UCSD-AML1 (cell line): Measurements from ENCODE around the gene GMPPA.

Experiments used
- DNase-seq: peaks from one replicate; lab custom pipeline; 2025; ENCODE audit not compliant: unreplicated experiment; lab: John Stamatoyannopoulos, UW

The GMPPA gene

DNA sequence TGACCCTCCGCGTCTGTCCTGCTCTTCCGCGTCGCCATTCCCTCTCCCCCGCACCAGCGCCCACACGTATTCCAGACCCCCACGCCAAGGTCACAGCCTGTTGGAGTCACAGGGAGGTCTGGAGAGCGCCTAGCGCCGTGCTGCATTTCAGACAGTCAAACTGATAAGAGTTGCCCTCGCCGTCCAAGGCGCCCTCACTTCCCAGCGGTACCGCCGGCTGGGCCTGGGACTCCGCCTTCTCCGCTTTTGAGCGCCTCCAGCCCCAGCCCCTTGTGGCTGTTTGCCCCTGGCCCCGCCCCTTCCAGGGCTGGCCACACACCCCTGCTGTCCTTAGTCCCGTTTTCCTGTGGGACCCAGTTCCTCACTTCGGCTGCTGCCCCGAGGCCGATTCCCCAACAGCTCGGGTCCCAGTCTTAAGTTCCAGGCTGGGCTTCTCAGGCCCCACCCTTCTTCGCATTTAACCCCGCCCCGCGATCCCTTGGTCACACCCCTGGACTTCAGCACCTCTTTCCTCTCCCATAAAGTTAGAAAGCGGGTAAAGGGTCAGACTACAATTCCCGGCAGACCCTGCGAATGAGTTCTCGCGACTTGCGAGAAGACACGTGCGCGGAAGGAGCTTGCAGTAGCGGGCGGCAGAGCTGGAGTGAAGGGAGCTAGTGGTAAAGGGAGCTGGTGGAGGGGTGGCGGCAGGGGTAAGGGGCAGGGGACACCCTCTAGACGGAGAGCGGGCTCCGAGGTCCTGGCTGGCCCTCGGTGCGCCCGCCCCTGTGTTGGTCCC lies at the start of gene GMPPA:
GMPPA (plus strand) TSS at position 612 of the 778 bp plus-strand sequence. CDS start 1,085 bp downstream, outside the sequence.
- peak; percentile 96 for DNase-seq

DNA sequence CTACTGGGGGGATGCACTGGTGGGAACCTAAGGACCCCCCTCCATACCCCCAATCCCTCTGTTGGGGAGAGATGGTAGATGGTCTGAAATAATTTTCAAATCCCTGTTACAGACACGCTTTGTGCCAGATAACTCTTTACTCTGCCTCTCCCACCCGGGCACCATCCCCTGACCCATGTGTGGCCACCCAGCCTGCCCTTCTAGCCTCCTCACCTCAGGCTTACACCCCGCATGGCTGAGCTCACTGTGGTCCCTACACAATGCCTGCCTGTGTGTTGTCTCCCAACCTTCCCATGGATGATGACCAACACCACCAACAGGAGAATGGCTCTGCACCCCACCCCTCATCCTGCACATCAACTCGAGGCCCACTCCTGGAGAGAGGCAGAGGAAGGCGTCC lies 49.1 kb upstream of the GMPPA start:
- no peak for DNase-seq

DNA sequence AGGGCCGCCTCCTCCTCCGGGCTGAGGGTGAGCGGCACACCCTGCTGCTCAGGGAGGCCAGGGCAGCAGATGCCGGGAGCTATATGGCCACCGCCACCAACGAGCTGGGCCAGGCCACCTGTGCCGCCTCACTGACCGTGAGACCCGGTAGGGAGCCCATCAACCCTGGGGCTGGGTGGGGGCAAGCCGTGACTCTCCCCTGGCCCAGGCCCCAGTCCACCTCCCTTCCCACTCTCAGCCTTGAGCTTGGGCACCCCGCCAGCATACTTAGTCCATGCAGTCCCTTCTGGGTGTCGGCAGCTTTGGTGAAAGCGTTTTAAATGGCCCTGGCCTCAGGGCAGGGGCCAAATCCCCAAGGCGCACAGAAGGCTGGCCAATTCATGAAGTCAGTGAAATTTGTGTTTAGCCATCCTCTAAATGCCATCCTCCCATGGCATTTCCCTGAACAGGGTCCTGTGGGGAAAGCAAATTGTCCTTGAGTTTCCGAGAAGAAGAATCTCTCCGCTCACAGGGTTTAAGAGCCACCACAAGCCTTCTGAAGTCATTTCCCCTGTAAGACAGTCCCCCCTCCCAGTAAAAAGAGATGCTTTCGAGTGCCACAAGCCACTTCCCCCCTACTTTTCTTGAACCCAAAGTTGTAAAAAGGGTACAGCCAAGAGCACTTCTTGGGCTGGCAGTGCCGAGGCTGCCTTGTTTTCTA lies 46.9 kb upstream of the GMPPA start:
- DNase-seq: no peak

DNA sequence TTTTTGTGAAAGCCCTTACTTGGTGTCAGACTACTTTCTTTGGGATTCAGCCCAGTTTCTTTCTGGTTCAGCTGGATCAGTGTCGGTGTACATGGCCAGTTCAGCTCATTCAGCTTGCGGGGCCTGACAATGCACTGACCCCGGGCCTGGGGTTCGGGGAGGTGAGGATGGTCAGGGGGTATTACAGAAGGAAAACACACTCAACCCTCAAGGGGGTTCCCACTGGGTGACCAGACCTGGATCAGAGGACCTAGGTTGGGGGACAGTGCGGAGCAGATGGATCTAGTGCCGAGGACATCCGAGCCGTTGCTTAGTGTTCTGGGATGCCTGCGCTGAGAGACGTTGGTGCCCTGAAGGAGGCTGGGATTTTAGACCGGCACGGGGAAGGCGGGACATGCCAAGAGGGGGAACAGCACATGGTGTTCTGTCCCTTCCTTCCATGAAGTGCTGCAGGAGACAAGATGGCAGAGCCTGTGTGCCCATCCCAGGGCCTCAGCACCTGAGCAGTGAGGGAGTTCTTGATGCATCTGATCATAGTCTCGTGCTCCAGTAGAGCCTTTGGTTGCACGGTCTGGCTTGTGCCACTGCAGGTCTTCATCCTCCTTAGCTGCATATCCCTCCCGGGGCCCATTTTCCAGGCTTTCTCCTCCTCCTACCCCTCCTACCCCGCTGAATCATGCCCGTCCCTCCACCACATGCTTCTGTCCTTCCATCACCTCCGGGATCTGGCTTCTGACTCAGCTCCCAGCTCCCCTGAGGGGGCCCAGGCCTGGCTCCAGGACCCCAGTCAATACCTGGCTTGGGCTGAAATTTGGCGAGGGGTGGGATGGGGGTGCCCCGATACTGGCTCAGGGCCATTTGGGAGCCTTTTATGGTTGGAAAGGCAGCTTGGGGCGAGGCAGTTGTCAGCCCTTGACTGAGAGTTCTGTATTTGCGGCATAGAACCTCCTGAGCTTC lies 46.1 kb upstream of the GMPPA start:
- DNase-seq: no peak

DNA sequence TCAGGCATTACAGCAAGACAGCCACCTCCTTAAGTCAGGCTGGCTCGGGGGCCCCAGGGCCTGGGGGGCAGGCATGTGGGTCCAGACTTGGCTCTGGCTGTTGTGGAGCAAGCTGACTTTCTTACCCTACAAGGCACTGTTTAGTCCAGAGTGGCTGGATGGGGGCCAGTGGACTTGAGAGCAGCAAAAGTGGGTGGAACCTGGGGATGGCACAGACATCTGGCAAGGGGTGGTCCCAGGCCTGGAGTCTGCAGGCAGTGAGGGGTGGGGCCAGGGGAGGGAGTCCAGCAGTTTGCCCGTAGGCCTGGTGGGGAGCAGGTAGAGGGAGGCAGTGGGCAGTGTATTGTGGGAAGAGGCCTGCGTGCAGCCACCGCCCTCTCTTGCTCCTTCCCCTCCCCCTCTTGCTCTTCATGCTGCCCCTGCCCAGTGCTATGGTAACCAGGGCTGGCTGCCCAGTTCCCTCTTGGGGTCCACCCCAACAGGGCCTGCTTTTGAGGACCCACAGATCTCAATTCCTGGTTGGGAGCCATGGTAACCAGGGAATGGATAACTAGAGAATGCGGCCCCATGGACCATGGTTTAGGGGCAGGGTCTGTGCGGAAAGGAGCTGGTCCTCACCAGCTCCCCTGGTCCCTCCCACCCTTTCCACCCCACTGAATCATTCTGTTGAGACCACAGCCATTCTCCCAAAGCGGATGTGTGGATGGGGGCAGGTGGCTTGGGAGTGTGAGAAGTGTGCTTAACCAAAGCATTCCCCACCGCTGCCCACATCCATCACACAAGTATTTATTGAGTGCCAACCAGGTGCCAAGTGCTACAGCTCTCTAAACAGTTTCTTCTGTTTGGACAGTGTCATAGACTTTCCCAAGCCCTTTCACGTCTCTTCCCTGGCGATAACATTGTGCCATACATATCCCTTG lies 44.8 kb upstream of the GMPPA start:
- no peak for DNase-seq

DNA sequence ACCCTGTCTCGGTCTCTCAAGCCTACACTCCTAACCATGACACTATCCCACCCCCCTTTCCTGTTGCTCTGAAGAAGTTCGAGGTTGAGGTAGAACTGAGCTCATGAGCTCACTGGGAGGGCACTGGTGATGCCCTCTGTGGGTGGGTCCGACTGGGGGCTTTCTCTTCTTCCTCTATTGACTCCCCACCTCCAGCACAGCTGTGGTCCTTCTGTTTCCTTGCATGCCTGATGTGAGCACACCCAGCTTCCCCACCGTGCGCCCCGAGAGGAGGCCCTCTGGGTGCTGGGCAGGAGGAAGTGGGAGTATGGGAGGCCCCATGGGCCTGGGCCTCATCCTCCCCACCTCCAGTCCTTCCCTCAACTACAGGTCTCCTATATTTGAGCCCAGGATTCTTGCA lies 43.1 kb upstream of the GMPPA start:
- DNase-seq: peak; percentile 12

DNA sequence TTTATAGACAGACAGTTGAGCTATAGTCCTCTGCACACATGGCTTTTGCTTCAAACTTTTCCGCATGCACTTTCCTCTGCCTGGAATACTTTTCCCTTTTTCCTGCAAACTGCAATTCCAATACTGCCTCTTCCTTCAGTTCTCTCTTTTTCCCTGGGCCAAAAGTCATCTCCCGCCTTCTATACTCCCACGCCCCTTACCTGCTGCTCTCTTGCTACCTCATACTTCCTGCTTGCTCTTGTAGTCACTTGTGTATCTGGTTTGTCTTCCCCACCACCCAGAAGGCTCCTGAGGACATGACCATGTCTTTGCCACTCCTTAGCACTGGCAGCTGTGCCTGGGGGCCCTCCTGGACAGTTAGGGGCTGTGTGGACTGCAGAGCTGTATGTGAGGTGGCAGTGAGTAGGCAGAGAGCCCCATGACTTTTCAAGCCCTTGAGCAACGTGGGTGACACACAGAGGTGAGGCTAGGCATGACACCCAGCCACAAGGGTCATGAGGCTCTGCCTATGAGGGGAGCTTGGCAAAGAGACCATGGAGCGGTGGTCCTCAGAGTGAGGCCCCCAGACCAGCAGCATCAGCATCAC lies 40.8 kb upstream of the GMPPA start:
- DNase-seq: peak; percentile 17

DNA sequence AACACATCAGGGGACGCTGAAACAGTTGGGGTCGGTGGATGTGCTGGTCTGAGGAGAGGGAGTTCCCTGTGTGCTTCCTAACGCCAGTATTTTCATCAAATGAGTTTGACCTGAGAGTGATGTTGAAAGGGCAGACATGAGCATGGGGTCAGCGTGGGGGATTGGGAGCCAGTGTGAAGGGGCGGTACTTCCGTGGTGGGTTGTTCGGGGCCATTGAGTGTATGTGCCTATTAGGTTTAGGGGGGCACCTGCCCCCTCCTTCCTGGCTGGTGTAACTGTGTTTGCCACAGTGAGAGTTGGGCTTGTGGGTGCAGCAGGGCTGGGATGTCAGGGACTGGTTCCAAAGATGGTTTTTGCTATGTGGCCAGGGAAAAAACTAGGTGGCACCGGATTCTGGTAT lies 39.7 kb upstream of the GMPPA start:
- DNase-seq: no peak

DNA sequence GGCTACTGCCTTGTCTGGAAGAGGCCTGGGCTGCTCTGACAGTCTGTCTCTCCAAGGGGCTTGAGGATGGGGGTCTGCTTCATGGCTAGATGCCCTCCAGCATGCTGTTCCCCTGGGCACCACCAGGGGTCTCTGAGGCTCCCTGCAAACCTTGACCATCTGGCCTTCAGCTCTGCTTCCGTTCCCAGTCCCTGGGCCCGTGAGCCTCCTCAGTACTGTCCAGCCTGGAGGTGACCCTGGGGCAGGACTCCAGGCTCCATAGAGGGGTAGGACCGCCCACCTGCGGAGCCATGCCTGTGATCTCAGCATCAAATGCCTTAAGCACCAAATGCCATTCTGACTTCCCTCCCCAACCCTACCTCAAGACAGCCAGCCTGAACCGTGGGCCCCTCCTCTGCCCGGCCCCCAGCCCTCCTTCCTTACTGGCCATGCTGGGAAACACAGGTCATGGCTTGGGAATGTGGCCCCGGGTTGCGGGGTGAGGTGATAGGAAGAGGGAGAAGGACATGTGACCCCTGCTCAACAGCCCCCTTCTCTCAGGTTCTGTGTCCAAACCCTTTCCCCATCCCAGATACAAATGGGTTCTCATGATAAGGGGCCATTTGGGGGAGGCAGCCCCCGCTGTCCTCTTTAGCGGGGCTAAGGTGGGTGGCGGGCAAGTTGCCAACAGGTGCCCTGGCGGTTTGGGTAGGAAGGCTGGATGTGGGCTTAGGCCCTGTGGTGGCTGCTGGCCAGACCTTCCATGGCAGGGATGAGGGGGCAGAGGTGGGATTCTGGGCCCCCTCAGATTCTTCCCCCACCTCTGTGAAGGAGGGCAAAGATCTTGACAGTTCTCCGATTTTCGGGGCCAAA lies 39.0 kb upstream of the GMPPA start:
- peak; percentile 34 for DNase-seq

DNA sequence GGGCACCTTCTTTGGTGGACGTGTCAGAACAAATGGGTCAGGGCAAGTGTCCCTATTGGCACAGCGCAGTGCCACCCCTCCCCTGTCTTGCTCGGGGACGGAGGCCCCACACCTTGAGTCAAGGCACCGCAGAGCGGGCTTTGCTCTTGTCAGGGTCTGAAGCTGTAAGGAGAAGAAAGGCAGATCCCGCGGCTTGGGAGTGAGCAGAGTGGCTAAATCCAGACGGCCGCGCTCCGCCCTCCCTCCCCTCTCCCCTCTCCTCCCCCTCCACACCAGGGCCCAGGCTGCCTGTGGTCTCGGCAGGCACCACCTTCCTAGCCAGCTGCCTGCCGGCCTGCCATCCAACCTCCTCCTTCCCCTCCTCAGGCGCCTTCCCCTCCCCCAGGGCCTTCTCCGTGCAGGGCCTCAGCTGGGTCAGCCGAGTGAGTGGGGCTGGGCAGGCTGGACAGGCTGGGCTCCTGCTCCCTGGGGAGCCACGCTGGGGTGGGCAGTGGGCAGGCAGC lies 38.2 kb upstream of the GMPPA start:
- no peak for DNase-seq

DNA sequence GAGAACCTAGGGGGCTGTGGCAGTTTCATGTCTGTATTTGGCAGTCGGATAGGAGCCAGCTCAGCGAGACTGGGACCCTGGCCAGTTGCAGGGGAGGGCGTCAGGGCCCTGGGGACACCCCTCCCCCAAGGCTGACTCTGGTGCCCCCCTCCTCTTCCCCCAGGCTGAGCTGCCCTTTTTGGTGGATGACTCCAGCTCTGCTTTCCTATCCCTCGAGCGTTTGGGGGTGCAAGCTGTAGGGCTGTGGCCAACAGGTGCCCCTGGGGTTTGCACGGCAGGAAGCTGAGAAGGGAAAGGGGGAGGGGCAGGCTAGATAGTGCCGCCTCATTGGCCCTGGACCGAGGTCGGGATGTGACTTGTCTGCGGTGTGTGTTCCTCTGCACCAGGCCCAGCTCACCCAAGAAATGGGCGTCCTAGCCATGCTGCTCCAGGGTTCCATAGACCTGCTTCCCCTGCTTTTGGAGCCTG lies 37.6 kb upstream of the GMPPA start:
- peak; percentile 13 for DNase-seq

DNA sequence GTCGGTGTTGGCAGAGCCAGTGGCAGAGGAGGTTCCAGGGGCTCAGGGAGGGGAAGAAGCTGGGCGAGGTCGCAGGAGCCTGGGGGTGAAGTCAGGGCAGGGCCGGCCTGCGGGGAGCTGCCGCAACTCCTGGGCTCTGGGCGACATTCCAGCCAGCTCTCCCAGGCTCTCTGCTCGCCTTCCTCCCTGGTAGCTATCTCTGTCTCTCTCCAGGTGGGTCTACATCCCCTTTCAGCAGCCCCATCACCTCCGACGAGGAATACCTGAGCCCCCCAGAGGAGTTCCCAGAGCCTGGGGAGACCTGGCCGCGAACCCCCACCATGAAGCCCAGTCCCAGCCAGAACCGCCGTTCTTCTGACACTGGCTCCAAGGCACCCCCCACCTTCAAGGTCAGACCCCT lies 37.0 kb upstream of the GMPPA start:
- DNase-seq: no peak

DNA sequence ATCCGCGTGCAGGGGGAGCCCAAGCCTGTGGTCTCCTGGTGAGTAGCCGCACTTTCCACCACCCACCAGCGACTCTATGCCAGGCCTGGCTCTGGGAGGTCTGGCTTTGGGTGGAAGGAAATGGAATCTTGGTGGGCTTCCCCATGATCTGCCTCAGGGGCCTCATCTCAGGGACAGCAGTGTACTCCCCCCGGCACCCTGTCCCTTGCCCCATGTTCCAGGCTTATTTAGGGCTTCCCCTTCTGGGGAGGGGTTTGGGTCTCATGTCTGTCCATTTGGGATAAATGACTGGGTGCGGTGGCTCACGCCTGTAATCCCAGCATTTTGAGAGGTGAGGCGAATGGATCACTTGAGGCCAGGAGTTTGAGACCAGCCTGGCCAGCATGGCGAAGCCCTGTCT lies 36.3 kb upstream of the GMPPA start:
- no peak for DNase-seq

DNA sequence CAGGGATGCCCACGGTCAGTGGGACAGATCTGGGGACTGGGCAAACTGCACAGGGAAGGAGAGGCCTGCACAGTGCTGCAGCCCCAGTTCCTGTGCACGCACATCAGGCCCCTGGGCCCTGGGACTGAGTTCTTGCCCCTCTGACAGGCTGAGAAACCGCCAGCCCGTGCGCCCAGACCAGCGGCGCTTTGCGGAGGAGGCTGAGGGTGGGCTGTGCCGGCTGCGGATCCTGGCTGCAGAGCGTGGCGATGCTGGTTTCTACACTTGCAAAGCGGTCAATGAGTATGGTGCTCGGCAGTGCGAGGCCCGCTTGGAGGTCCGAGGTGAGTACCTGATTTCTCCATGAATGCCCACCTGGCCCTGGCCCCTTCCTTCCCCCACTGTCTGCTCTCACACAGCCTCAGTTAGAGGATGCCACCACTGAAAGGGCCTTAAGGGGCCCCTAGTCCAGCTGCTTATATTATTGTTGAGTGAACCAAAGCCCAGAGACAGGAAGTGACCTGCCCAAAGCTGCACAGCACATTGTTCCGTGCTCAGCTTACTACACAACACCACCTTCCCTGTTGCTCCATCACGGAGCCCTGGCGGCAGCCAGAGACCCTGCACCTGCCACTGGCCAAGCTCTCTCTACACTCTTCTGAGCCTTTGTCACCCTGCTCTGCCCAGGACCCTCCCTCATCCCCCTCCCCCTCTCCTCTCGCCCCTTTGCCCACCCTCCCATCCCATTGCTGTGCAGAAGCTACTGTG lies 34.2 kb upstream of the GMPPA start:
- no peak for DNase-seq

DNA sequence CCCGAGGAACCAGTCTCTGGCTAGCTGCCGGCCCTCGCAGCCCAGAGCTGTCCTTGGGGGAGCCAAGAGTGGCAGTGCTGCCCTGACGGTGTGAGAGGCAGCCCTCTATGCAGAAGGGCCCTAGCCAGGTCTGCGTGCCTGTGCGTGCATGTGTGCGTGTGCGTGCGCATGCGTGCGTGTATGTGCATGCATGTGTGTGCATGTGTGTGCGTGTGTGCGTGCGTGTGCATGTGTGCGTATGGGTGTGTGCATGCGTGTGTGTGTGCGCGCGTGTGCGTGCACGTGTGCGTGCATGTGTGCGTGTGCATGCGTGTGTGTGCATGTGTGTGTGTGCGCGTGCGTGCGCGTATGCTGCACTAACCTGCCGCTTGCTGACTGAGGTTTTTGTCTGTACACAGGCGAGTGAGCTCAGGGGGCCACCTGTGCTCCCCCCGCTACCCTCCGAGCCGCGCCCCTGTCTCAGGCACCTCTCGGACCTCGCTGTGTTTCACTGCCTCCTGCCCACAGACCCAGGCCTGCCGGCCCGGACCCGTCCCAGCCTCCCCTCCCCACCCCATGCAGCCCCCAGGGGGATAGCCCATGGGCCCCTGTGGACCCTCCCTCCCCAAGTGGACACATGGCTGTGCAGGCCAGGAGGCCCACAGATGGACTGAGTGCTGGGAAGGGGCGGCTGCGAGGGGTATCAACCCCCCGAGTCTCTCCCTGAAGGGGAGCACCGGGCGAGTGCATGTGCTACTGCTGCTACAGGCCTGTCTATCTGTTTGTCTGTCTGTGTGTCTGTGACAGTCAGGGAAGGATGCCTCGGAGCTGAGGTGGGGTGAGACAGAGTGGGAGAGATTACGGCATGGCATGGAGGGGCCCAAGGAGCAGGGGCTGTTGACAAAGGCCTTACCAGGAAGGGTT lies 32.8 kb upstream of the GMPPA start:
- no peak for DNase-seq

DNA sequence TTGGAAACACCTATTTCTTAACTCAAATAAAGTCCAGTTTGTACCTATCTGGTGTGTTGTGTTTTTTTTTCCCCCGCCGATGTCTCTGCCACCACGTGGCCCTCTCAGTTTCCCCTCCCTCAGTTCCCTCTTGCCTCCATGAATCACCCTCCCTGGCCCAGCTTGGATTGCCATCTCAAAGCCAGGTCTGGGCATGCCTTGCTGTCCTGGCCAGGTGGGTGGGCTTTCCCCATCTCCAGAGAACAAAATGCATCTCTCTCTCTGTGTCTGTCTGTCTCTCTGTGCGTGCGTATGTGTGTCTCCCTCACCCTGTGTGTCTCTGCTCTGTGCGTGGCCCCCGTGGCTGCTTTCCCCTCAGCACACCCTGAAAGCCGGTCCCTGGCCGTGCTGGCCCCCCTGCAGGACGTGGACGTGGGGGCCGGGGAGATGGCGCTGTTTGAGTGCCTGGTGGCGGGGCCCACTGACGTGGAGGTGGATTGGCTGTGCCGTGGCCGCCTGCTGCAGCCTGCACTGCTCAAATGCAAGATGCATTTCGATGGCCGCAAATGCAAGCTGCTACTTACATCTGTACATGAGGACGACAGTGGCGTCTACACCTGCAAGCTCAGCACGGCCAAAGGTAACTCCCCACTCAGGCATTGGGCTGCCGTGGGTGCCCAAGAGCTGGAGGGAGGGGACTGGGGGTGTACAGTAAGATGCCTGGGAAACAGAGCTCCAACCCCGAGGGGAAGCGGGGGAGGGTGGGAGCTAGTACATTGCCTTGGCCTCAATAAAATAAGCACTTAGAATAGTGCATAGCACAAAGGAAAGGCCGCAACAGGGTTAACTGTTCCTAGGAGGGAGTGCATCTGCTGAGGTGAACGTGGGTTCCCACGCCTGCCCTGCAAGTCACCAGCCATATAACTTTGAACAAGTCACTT lies 31.6 kb upstream of the GMPPA start:
- DNase-seq: no peak
